H9 (cell line): ENCODE results near the gene IPP. TPM values are rescaled to one million over a fixed set of nuclear protein-coding genes. Genes with fewer than 3 reads are reported as not detected.
"Not testable (repeated sequence)": the region's sequence is repeated elsewhere in the genome, so short reads cannot be mapped to it uniquely, and the experiment has no call there.

Experiments used
- DNase-seq: peaks from one replicate; pipeline ENCODE4 v3.0.0-alpha.2; 2017
- H2AFZ ChIP-seq: one replicate; pipeline ENCODE4 v1.6.1; 2013; ENCODE audit warnings: mild to moderate bottlenecking, low read length, control low read depth, moderate library complexity
- H2AK5ac ChIP-seq: 2 replicates; pipeline ENCODE4 v1.6.1; 2013; ENCODE audit warnings: low read length, control low read depth, mixed read lengths; ENCODE audit not compliant: insufficient read length
- H2BK120ac ChIP-seq: one replicate; pipeline ENCODE4 v1.6.1; 2013; ENCODE audit warnings: low read depth, mild to moderate bottlenecking, low read length, control low read depth, inconsistent platforms; ENCODE audit not compliant: poor library complexity, severe bottlenecking
- H2BK12ac ChIP-seq: 2 replicates; pipeline ENCODE4 v1.6.1; 2013; ENCODE audit warnings: low read length, control low read depth, mixed read lengths, low read depth; ENCODE audit not compliant: insufficient read length
- H2BK15ac ChIP-seq: 2 replicates; pipeline ENCODE4 v1.6.1; 2013; ENCODE audit warnings: low read depth, low read length, control low read depth
- H2BK20ac ChIP-seq: one replicate; pipeline ENCODE4 v1.6.1; 2013; ENCODE audit warnings: low read depth, mild to moderate bottlenecking, low read length, control low read depth, inconsistent platforms; ENCODE audit not compliant: poor library complexity, severe bottlenecking
- H2BK5ac ChIP-seq: 2 replicates; pipeline ENCODE4 v1.6.1; 2013; ENCODE audit warnings: low read length, control low read depth, mixed read lengths; ENCODE audit not compliant: insufficient read length
- H3K14ac ChIP-seq: 2 replicates; pipeline ENCODE4 v1.6.1; 2013; ENCODE audit warnings: low read length, control low read depth; ENCODE audit not compliant: insufficient read depth
- H3K18ac ChIP-seq: 2 replicates; pipeline ENCODE4 v1.6.1; 2013; ENCODE audit warnings: low read depth, mild to moderate bottlenecking, mixed read lengths, low read length, control low read depth; ENCODE audit not compliant: insufficient read length
- H3K23ac ChIP-seq: 2 replicates; pipeline ENCODE4 v1.6.1; 2013; ENCODE audit warnings: low read length, control low read depth, mixed read lengths, low read depth; ENCODE audit not compliant: insufficient read length
- H3K23me2 ChIP-seq: 2 replicates; pipeline ENCODE4 v1.6.1; 2013; ENCODE audit warnings: low read depth, mild to moderate bottlenecking, mixed read lengths, low read length, control low read depth; ENCODE audit not compliant: insufficient read length, poor library complexity, severe bottlenecking
- H3K27ac ChIP-seq: 2 replicates; pipeline ENCODE4 v1.5.1; 2013; ENCODE audit warnings: low read length, control low read depth, mixed read lengths, low read depth; ENCODE audit not compliant: insufficient read length
- H3K27me3 ChIP-seq: 2 replicates; pipeline ENCODE4 v1.6.1; 2013; ENCODE audit warnings: low read length, control low read depth, inconsistent platforms; ENCODE audit not compliant: insufficient read depth
- H3K4ac ChIP-seq: 2 replicates; pipeline ENCODE4 v1.6.1; 2013; ENCODE audit warnings: low read depth, mild to moderate bottlenecking, control low read depth, inconsistent platforms, low read length, moderate library complexity
- H3K4me1 ChIP-seq: 2 replicates; pipeline ENCODE4 v1.6.1; 2013; ENCODE audit warnings: low read length, control low read depth, inconsistent platforms; ENCODE audit not compliant: insufficient read depth
- H3K4me2 ChIP-seq: 2 replicates; pipeline ENCODE4 v1.6.1; 2013; ENCODE audit warnings: low read length, control low read depth, mixed read lengths; ENCODE audit not compliant: insufficient read length, insufficient read depth
- H3K56ac ChIP-seq: 2 replicates; pipeline ENCODE4 v1.6.1; 2013; ENCODE audit warnings: low read depth, mild to moderate bottlenecking, mixed read lengths, low read length, control low read depth; ENCODE audit not compliant: insufficient read length
- H3K79me1 ChIP-seq: 2 replicates; pipeline ENCODE4 v1.6.1; 2013; ENCODE audit warnings: low read depth, mild to moderate bottlenecking, moderate library complexity, low read length, control low read depth, inconsistent platforms; ENCODE audit not compliant: insufficient read depth, poor library complexity, severe bottlenecking
- H3K79me2 ChIP-seq: 2 replicates; pipeline ENCODE4 v1.6.1; 2013; ENCODE audit warnings: low read length, control low read depth, inconsistent platforms; ENCODE audit not compliant: insufficient read depth
- H3K9ac ChIP-seq: 2 replicates; pipeline ENCODE4 v1.6.1; 2013; ENCODE audit warnings: low read length, control low read depth, mixed read lengths; ENCODE audit not compliant: insufficient read length; ENCODE audit errors: extremely low read depth
- H3K9me3 ChIP-seq: one replicate; pipeline ENCODE4 v1.6.1; 2013; ENCODE audit warnings: low read depth, low read length, inconsistent platforms; ENCODE audit not compliant: control insufficient read depth
- H3T11ph ChIP-seq: one replicate; pipeline ENCODE4 v1.6.1; 2013; ENCODE audit warnings: mild to moderate bottlenecking, low read length, control low read depth, inconsistent platforms
- H4K20me1 ChIP-seq: one replicate; pipeline ENCODE4 v1.6.1; 2013; ENCODE audit not compliant: control insufficient read depth, insufficient read length, insufficient read depth
- H4K5ac ChIP-seq: 2 replicates; pipeline ENCODE4 v1.6.1; 2013; ENCODE audit warnings: low read depth, mild to moderate bottlenecking, mixed read lengths, low read length, control low read depth; ENCODE audit not compliant: insufficient read length
- H4K8ac ChIP-seq: replicated peaks from 2 replicates; pipeline ENCODE4 v1.6.1; 2013; ENCODE audit warnings: low read length, control low read depth, mixed read lengths, low read depth; ENCODE audit not compliant: insufficient read length
- H4K91ac ChIP-seq: 2 replicates; pipeline ENCODE4 v1.6.1; 2013; ENCODE audit warnings: low read depth, mild to moderate bottlenecking, moderate library complexity, mixed read lengths, low read length, control low read depth; ENCODE audit not compliant: insufficient read length
- H3K27ac Mint-ChIP-seq, 3 experiments: 2 replicates in 2 of 3; 3 replicates in 1 of 3; pipeline ENCODE4 v1.8.0; 2020 to 2021; ENCODE audit warnings: mixed read lengths in 3 of 3, mild to moderate bottlenecking in 1 of 3, moderate library complexity in 1 of 3
- H3K27me3 Mint-ChIP-seq: 2 replicates; pipeline ENCODE4 v1.8.0; 2021; ENCODE audit warnings: low read depth, mild to moderate bottlenecking, moderate library complexity, mixed read lengths
- H3K36me3 Mint-ChIP-seq, 3 experiments: 2 replicates in 2 of 3; 3 replicates in 1 of 3; pipeline ENCODE4 v1.8.0; 2020 to 2021; ENCODE audit warnings: low read depth in 3 of 3, mixed read lengths in 3 of 3; ENCODE audit not compliant: insufficient read depth in 1 of 3
- H3K4me1 Mint-ChIP-seq, 2 experiments: 2 replicates each; pipeline ENCODE4 v1.8.0; 2020; ENCODE audit warnings: mixed read lengths in 2 of 2
- H3K4me3 Mint-ChIP-seq, 2 experiments: 2 replicates in 1 of 2; 3 replicates in 1 of 2; pipeline ENCODE4 v1.8.0; 2020 to 2021; ENCODE audit warnings: mild to moderate bottlenecking in 2 of 2, mixed read lengths in 2 of 2, moderate library complexity in 1 of 2
- H3K9me3 Mint-ChIP-seq, 2 experiments: 2 replicates in 1 of 2; 3 replicates in 1 of 2; pipeline ENCODE4 v1.8.0; 2020; ENCODE audit warnings: mild to moderate bottlenecking in 2 of 2, mixed read lengths in 2 of 2, moderate library complexity in 1 of 2
- WGBS: extraction: QIAGEN DNeasy Blood & Tissue Kit; methylation state at CpG from one replicate; pipeline ENCODE4 v1.1.7; 2013; ENCODE audit warnings: missing lambda C conversion rate, low lambda C conversion rate, mixed read lengths; ENCODE audit not compliant: insufficient read length; ENCODE audit errors: extremely low coverage; 5-methylcytosine and 5-hydroxymethylcytosine counted together
- total RNA-seq: library from RNA; stranded (reverse); gene quantifications from 2 replicates; pipeline ENCODE4 v1.2.1, GENCODE V29; 2021
- TF ChIP-seq, protein P1 (sequence below): fragments of 200-600 bp; sonication (generic); conservative IDR thresholded peaks from 3 replicates; pipeline ENCODE4 v1.8.0; 2021; ENCODE audit warnings: antibody characterized with exemption, mild to moderate bottlenecking

Gene IPP
- total RNA-seq, 1 experiment from 2014 or later: 6.3 TPM

- no peak for DNase-seq
- no peak overlapping the region; a peak in 1 of 5 replicates for H3K4me3 Mint-ChIP-seq
These were observed 32.2 kb downstream of the IPP start for GRCh38 chr1:45718289-45718688.

GRCh38 chr1:45717386-45717785 is 33.1 kb downstream of the IPP start:
- H2BK12ac ChIP-seq, H3K14ac ChIP-seq, H2AFZ ChIP-seq, H3K9me3 Mint-ChIP-seq, H3K27ac ChIP-seq, H3K4me1 Mint-ChIP-seq, H2AK5ac ChIP-seq, H3K79me2 ChIP-seq, H3K27ac Mint-ChIP-seq, H3K23ac ChIP-seq, H3K27me3 ChIP-seq, H3K56ac ChIP-seq, H3K9me3 ChIP-seq, H3K79me1 ChIP-seq, DNase-seq, H2BK20ac ChIP-seq, H3T11ph ChIP-seq, H3K18ac ChIP-seq, H3K9ac ChIP-seq, H2BK5ac ChIP-seq, H3K23me2 ChIP-seq, H3K27me3 Mint-ChIP-seq, H4K8ac ChIP-seq, H4K20me1 ChIP-seq, H2BK120ac ChIP-seq, H2BK15ac ChIP-seq, H4K91ac ChIP-seq, H4K5ac ChIP-seq, H3K36me3 Mint-ChIP-seq, H3K4ac ChIP-seq, H3K4me2 ChIP-seq, H3K4me1 ChIP-seq, H3K4me3 Mint-ChIP-seq: not testable (repeated sequence)
- no CpG with 5 or more reads among the region's 8 CpGs for WGBS

More at GRCh38 chr1:45718289-45718688, 32.2 kb downstream of the IPP start:
- Mint-ChIP-seq H3K9me3 (no peaks in the 10 kb centered on the region), H3K27ac (no peak overlapping the region), H3K36me3 (peaks cover 0 to 6% (median 0%) of the 10 kb centered on the region in 3 experiments; a peak in 2 of 7 replicates), H3K4me1 (peaks cover 0 to 4% of the 10 kb centered on the region in 2 experiments; a peak in 2 of 4 replicates), H3K27me3 (no peaks in the 10 kb centered on the region)
- Histone ChIP-seq H3K9me3 (no peaks in the 10 kb centered on the region), H4K8ac (no peak overlapping the region), H3K79me2 (no peaks in the 10 kb centered on the region), H3K4me1 (no peaks in the 10 kb centered on the region), H2BK5ac (no peak overlapping the region), H3K23me2 (no peaks in the 10 kb centered on the region), H3K27ac (no peak overlapping the region), H4K91ac (no peak overlapping the region), H2BK12ac (no peak overlapping the region), H4K5ac (no peak overlapping the region), H3T11ph (no peak overlapping the region), H3K4ac (no peak overlapping the region), H3K14ac (no peak overlapping the region), H3K23ac (no peak overlapping the region), H3K9ac (no peak overlapping the region), H2BK15ac (no peak overlapping the region), H3K18ac (no peak overlapping the region), H2BK20ac (no peak overlapping the region), H4K20me1 (no peaks in the 10 kb centered on the region), H2BK120ac (no peak overlapping the region), H3K4me2 (no peak overlapping the region), H3K27me3 (no peaks in the 10 kb centered on the region), H3K79me1 (no peaks in the 10 kb centered on the region), H2AFZ (no peak overlapping the region), H2AK5ac (no peak overlapping the region), H3K56ac (no peak overlapping the region)
- WGBS: no CpG with 5 or more reads among the region's 1 CpG
- TF ChIP-seq, protein P1, sequence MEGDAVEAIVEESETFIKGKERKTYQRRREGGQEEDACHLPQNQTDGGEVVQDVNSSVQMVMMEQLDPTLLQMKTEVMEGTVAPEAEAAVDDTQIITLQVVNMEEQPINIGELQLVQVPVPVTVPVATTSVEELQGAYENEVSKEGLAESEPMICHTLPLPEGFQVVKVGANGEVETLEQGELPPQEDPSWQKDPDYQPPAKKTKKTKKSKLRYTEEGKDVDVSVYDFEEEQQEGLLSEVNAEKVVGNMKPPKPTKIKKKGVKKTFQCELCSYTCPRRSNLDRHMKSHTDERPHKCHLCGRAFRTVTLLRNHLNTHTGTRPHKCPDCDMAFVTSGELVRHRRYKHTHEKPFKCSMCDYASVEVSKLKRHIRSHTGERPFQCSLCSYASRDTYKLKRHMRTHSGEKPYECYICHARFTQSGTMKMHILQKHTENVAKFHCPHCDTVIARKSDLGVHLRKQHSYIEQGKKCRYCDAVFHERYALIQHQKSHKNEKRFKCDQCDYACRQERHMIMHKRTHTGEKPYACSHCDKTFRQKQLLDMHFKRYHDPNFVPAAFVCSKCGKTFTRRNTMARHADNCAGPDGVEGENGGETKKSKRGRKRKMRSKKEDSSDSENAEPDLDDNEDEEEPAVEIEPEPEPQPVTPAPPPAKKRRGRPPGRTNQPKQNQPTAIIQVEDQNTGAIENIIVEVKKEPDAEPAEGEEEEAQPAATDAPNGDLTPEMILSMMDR: no peak
